ENCODE measurements around the gene ANKRD11.
A peak's percentile ranks its signal among the peaks of the same experiment; 100 is the strongest.
"Not testable (repeated sequence)": the region's sequence is repeated elsewhere in the genome, so short reads cannot be mapped to it uniquely, and the experiment has no call there.

The ANKRD11 gene

DNA sequence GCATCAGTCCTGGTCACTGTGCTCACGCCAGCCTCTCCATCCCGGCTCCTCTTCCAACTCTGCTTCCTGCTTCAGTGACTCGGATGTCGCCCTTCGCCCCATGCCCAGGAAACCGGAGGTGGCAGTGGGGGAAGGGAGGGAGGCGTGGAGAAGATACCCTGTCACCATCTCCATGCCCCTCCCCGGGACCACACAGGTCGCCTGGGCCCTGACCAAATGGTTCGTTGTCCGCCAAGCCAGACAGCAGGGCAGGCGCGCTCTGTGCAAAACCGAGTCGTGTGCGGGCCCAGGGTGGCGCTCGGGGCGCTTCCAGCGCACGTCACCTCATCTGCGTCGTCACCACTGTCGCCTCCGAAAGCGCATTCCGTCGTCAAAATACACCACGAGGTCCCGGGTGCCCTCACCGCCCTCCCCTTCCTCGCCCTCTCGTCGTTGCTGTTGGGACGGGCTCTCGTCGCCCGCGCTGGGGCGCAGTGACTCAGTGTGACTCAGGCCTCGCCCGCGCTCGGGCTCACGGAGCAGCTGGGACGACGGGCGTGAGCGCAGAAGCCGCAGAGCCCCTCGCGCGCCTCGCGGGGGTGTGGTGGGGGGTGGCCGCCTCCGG, 233.6 kb downstream of the ANKRD11 start:
- no peak for DNase-seq

DNA sequence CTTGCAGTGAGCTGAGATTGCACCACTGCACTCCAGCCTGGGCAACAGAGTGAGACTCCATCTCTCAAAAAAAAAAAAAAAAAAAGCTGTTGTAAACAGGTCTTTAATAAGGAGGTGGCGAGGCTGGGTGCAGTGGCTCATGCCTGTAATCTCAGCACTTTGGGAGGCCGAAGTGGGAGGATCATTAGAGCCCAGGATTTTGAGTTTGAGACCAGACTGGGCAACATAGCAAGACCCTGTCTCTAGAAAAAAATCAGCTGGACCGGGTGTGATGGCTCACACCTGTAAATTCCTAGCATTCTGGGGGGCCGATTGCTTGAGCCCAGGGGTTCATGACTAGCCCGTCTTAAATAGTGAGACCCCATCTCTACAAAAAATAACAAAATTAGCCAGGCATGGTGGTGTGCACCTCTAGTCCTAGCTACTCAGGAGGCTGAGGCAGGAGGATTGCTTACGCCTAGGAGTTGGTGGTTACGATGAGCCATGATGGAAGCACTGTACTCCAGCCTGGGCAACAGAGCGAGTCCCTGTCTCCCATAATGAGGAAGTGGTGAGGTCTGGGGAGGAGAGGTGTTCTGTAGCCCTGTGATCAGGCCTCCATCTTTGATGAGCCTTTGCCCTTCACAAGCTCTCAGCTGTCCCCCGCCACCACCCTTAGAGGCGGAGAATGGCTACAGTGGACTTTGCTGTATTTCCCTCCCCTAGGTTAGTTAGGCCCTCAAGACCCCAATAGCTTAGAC, 236.6 kb downstream of the ANKRD11 start:
- no peak for DNase-seq

DNA sequence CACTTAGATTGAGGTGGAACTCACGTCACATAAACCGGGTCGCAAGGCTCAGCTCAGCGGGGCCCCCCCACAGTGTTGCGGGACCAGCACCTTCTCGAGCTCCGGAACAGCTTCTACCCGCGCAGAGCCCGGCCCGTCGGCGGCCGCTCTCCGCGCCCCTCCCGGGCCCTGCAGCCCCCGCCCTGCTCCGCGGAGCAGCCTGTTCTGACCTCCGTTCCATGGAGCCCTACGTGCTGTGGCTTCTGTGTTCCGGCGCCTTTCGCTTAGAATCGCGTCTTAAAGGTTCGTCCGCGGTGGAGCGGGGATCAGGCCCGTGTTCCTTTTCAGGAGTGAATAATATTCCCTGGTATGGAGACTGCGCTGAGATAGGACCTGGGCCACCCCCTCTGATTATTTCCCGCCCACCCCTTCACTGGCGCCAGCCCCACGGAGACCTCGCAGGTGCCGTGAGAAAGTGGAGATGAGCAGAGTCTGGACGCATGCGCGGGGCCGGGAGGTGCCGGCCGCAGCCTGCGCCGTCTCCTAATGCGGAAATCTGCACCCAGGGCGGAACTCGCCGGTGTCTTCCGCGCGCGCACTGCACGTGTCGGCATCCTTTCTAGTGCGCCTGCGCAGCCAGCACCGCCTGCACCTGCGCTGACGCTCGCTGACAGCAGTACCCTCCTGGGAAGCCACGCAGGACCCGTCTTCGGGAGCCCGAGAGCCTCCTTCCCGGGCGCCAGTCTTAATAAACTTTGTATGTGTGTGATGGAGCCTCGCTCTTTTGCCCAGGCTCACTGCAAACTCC, 242.0 kb downstream of the ANKRD11 start:
- DNase-seq, result no peak

DNA sequence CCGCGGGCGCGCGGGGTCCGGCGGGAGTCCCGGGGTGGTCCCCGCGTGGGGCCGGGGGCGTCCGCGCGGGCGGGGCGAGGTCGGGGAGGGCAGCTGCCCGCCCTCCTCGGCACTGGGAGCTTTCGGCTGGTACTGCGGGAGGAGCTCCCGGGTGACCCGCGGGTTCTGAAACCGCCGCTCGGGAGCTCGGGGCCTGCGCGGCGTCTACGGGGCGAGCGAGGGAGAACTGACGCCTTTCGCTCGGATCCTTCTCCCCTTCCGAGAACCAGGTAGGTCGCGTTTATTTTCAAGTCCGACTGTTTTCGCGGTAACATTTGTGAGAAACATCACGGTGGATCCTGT, 242.7 kb downstream of the ANKRD11 start:
- DNase-seq, result not testable (repeated sequence)

DNA sequence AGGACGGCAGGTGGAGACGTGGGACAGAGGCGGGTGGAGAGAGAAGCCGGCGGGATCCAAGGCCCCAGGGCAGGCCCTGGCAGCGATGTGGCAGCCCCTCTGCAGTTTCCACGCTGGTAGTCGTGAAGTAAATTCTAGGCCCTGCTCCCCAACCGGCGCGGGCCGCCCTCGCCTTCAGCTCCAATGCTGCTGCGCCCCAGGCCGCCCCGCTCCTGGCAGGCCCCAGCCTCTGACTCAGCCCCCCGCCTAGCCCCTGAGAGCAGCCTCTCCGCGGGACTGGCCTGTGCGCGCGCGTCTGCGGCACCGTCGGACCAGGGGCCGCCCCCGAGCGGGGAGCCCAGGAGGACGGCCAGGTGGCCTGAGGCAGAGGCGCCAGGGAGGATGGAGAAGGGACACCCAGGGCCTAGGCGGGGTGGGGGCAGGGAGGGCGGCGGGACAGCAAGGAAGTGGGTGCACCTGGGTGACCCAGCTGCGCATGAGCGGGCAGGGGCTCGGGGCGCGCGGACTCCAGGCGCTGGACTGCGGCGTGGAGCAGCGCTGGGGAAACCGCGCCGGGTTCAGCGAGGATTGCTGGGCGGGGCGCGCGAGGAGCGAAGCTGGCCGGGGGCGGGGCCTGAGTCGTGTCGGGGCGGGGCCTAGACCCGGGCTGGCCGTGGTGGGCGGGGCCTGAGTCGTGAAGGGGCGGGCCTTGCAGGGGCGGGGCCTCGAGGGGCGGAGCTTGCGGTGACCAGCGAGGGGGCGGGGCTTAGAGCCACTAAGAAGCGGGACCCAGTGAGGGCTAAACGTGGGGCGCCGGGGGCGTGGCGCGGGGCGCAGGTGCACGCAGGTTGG, 243.2 kb downstream of the ANKRD11 start:
- DNase-seq, result peak; percentile 26

DNA sequence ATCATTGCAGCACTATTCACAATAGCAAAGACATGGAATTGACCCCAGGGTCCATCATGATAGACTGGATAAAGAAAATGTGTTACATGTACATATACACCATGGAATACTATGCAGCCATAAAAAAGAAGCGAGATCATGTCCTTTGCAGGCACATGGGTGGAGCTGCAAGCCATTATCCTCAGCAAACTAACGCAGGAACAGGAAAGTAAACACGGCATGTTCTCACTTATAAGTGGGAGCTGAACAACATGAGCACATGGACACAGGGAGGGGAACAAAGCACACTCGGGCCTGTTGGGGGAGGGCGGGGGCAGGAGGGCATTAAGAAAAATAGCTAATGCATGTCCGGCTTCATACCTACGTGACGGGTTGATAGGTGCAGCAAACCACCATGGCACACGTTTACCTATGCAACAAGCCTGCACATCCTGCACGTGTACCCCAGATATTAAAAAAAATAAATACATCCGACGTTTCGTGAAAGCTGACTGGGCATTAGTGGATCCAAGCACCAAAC, 243.9 kb downstream of the ANKRD11 start:
- DNase-seq, result no peak

DNA sequence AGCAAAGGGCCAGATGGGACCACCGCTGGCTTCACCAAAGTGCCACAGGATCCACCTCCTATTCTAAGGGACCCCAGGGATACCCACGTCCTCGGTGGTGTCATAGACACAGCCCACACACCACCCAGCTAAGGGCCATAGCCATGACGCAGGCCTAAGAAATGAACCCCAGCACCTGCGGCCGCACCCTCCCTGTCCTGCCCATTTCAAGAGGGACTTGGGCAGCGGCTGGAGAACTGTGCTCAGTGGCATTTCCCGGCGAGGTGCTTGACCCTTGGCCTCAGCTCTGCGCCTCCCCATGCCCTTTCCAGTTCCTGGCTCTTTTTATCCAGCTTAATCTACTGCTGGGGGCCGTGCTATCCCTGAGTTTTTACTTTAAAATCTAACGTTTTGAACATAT, 245.6 kb downstream of the ANKRD11 start:
- DNase-seq, result no peak

DNA sequence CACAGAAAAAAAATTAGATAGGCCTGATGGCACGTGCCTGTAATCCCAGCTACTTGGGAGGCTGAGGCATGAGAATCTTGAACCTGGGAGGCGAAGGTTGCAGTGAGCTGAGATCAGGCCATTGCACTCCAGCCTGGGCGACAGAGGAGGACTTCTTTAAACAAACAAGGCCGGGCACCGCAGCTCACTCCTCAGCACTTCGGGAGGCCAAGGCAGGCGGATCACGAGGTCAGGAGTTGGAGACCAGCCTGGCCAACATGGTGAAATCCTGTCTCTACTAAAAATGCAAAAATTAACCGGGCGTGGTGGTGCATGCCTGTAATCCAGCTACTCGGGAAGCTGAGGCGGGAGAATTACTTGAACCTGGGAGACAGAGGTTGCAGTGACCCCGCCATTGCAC, 246.1 kb downstream of the ANKRD11 start:
- DNase-seq, result not testable (repeated sequence)

DNA sequence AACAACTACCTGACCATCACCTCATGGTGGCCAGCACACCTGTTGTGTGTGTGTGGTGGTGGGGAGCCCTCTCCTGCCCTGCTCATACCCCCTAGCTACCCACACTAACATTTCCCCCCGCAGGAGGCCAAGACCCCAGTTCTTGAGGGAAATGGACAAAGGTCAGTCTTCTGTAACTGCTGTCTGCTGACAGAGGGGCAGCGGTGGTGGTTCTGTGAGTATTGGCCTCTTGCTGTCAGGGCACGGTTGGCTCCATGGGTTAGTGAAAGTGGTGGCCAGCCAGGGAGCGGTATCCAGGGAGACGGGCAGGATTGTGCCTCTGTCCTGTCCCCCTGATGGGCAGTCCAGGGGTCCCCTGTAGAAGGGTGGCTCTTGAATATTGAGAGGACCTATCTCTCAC, 246.7 kb downstream of the ANKRD11 start:
- no peak for DNase-seq

DNA sequence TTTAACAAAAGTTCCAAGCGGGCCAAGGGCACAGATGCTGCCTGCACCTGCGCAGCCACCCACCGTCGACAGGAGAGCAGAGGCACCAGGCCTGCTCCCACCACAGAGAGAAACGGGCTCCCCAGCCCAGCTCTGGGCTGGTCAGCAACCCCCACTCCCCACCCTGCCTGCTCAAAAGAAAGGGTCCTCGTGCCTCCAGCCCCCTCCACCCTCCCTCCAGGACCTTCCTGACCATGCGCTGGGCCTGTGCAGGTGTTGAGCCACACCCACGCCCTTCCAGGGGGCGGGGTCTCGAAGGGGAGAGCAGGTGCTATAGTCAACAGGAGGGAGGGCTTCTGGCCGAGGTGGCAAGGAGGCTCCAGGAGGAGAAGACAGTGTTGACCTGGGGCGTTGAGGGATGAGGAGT, 247.6 kb downstream of the ANKRD11 start:
- no peak for DNase-seq

DNA sequence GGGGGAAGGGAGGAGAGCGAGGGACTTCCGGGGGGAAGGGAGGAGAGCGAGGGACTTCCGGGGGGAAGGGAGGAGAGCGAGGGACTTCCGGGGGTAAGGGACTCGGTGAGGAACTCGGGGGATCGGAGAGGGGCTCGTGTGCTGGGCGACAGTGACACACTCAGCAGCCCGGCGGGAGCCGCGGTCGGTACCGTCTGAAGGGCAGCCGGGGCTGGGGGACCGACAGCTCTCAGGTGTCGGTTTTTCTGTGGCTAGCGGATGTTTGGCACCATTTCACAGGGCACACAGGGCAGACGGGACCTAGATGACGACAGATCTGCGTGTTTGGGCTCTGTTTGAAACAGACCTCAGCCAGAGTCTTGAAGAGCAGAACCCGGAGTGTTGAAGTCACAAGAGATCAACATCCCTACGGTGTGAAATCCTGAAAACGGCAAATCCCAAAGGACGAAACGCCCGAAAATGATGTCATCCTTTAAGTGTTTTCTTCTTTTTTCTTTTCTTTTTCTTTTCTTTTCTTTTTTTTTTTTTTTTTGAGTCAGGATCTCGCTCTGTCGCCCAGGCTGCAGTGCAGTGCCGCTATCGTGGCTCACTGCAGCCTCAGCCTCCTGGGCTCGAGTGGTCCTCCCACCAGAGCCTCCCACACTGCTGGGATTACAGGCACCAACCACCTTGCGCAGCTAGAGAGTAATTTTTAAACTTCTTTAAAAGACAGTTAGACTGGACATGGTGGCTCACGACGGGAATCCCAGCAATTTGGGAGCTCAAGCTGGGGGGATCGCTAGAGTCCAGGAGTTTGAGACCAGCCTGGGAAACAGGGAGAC, 249.0 kb downstream of the ANKRD11 start:
- DNase-seq, result peak; percentile 71

DNA sequence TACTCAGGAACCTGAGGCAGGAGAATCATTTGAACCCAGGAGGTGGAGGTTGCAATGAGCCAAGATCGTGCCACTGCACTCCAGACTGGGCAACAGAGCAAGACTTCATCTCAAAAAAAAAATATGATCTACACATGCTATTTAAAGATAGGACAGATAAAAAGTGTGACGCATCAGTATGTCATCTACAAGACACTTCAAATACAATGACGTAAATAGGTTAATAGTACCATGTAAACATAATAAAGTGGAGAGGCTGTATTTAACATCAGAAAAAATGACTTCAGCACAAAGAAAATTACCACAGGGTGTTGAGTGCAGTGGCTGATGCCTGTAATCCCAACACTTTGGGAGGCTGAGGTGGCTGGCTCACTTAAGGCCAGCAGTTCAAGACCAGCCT, 252.6 kb downstream of the ANKRD11 start:
- DNase-seq, result no peak

DNA sequence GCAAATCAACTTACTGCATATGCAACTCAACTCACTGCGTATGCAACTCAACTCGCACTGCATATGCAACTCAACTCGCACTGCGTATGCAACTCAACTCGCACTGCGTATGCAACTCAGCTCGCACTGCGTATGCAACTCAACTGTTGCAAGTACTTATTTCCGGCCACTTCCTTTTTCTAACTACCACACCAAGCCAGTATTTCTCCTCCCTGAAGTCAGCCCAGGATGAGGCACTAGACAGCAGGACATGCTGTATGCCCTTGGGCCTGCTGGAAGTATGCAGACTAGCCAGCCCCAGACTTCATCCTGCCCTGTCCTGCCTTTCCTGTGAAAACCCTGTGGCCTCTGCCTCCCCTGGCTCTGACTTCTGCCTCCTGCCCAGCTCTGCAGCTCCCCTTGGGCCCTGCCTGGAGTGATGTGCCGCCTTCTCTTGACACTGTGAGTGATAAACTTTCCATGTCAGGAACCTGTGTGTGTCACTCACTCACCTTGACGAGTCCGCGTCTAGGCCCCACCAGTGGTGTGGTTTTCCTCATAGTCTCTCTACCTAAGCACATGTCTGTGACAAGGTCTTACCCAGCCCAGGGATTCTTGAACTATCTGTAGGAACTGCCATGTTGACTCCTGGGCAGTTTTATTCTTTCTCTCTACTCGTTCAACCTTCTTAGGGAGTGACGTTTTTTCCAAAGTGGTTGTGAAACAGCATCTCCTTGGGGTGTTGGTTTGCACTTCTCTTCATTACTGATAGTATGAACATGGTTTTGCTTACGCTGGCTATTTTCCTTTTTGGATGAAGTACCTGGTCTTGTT, 256.5 kb downstream of the ANKRD11 start:
- no peak for DNase-seq

DNA sequence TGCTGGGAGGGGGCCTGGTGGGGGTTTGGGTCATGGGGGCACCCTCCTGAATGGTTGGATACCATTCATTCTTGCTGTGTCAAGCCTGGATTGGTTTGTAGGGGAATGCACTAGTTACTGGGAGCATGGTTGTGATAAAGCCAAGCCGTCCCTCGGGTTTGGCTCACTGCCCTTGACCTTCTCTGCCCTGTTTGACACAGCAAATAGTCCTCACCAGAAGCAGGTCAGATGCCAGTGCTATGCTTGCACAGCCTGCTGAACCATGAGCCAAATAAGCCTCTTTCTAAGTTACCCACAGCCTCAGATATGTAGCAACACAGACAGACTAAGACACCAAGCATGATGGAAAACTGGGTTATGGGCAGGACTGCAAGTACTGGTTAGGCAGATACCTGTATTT, 258.3 kb downstream of the ANKRD11 start:
- DNase-seq, result no peak

DNA sequence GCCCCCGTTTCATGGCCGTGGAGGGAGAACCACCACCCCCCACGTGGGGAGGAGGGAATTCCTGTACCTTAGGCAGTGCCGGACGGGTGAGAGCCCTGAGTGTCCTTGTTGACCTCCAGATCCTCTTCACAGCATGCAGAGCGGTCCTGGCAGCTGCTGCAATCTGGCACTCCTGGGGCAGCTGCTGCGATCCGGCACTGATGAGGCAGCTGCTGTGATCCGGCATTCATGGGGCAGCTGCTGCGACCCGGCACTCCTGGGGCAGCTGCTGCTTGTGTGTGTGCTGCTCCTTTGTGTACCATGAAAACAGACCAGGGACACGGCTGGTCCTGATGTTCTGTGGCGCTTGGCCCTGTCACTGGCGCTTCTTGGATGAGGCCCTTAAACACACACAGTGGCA, 260.1 kb downstream of the ANKRD11 start:
- DNase-seq, result no peak

DNA sequence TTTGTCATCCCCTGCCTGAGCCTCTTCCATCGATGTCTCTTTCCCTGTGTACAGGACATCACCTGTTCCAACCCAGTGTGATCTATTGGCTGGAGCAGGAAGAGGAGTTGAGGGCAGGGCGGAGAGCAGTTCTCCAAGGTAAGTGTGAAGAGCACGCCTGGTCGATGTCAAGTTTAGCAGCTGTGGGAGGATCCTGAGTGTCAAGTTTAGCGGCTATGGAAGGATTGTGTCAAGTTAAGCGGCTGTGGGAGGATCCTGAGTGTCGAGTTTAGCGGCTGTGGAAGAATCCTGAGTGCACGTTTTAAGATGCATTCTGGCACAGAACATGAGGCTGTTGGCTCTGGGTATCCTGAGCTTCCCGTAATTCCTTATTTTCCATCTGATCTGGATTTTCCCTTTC, 265.7 kb downstream of the ANKRD11 start:
- no peak for DNase-seq

DNA sequence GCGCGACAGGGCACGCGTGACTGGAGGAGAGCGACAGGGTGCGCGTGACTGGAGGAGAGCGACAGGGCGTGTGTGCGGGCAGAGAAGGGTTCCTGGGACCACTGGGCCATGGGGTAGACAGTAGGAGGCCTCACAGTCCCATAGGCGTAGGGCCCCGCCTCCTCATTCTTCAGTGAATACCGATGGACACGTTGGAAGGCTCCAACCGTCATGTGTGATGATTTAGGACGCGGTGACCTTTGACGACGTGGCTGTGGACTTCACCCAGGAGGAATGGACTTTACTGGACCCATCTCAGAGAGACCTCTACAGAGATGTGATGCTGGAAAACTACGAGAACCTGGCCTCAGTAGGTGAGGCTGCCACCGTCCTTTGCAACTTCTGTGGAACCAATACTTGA, 267.4 kb downstream of the ANKRD11 start:
- no peak for DNase-seq

DNA sequence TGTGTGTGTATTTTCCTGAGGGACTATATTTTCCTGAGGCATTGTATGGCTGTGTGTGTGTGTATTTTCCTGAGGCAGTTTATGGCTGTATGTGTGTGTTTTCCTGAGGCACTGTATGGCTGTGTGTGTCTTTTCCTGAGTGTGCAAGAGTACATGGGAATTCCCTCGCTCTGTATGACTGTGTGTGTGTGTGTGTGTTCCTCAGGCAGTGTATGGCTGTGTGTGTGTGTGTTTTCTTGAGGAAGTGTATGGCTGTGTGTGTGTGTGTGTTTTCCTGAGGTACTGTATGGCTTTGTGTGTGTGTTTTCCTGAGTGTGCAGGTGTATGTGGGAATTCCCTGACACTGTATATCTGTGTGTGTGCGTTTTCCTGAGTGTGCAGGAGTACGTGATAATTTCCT, 268.8 kb downstream of the ANKRD11 start:
- no peak for DNase-seq

DNA sequence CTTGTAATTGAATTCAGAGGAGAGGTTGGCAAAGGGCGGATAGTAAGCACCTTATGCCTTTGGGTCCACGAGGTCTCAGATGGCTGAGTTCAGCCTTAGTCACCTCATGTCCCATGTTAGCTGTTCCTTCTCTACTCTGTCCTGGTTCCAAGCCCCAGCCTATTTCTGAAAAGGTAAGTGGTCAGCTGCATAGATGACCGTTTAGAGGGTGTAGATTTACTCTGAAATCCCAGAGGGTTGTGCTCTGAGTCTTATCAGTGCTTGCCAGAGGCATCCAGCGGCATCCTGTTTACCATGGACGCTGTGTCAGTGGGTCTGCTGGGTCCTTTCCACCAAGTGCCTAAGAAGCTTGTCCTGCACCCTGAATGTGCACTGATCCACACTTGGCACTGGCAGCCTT, 271.0 kb downstream of the ANKRD11 start:
- no peak for DNase-seq
